GM18519 (cell line): ENCODE data around the gene SLC7A10.
"Not testable (repeated sequence)": the region's sequence is repeated elsewhere in the genome, so short reads cannot be mapped to it uniquely, and the experiment has no call there.

ENCODE experiments used
- ATAC-seq: cut with Tn5 transposase; IDR thresholded peaks from one replicate; pipeline ENCODE4 v1.9.1; 2021; ENCODE audit warnings: mild to moderate bottlenecking, moderate library complexity; ENCODE audit not compliant: unreplicated experiment, low FRiP score

SLC7A10 gene

GRCh38 chr19:33239223-33239975 lies 13.7 kb upstream of the SLC7A10 start:
- ATAC-seq, result no peak

GRCh38 chr19:33238481-33239149 lies 13.0 kb upstream of the SLC7A10 start:
- no peak for ATAC-seq

GRCh38 chr19:33236696-33237390 lies 11.2 kb upstream of the SLC7A10 start:
- no peak for ATAC-seq

- ATAC-seq, result no peak
These were observed 10.3 kb upstream of the SLC7A10 start for GRCh38 chr19:33235996-33236350.

GRCh38 chr19:33235269-33235995 lies 9.8 kb upstream of the SLC7A10 start:
- peak; percentile 88 for ATAC-seq

- no peak for ATAC-seq
These were observed 9.1 kb upstream of the SLC7A10 start for GRCh38 chr19:33234736-33235135.

GRCh38 chr19:33234092-33234491 lies 8.4 kb upstream of the SLC7A10 start:
- ATAC-seq, result no peak

GRCh38 chr19:33233056-33233873 lies 7.6 kb upstream of the SLC7A10 start:
- ATAC-seq, result no peak

GRCh38 chr19:33232656-33233055 lies 7.0 kb upstream of the SLC7A10 start:
- no peak for ATAC-seq

GRCh38 chr19:33231511-33231910 lies 5.9 kb upstream of the SLC7A10 start:
- ATAC-seq, result no peak

GRCh38 chr19:33229962-33230361 lies 4.3 kb upstream of the SLC7A10 start:
- no peak for ATAC-seq

GRCh38 chr19:33227870-33228599 lies 2.4 kb upstream of the SLC7A10 start:
- ATAC-seq, result no peak

- ATAC-seq, result no peak
These were observed 1.6 kb upstream of the SLC7A10 start for GRCh38 chr19:33227242-33227650.

GRCh38 chr19:33226550-33227241 lies 1.0 kb upstream of the SLC7A10 start:
- no peak for ATAC-seq

- no peak for ATAC-seq
These were observed 774 bp downstream of the SLC7A10 start for GRCh38 chr19:33224694-33225457.

- ATAC-seq, result not testable (repeated sequence)
These were observed 3.4 kb downstream of the SLC7A10 start for GRCh38 chr19:33222255-33222654.

- no peak for ATAC-seq
These were observed 4.0 kb downstream of the SLC7A10 start for GRCh38 chr19:33221638-33222037.

- no peak for ATAC-seq
These were observed 4.9 kb downstream of the SLC7A10 start for GRCh38 chr19:33220735-33221134.
